ENCODE measurements around the gene CCNL2. TPM values are rescaled to one million over a fixed set of nuclear protein-coding genes. Genes with fewer than 3 reads are reported as not detected.

CCNL2 gene
- total RNA-seq, 1 donor from 2014 or later: 261 TPM

GRCh38 chr1:1347026-1347595 is 52.0 kb downstream of the CCNL2 start:
- peaks cover 14% of the 10 kb centered on the region for H3K4me1 Mint-ChIP-seq

GRCh38 chr1:1346501-1346890 is 52.6 kb downstream of the CCNL2 start:
- Mint-ChIP-seq H3K27me3 (ENCODE audit: low read depth) (no peaks in the 10 kb centered on the region), H3K9me3 (no peaks in the 10 kb centered on the region), H3K4me1 (peaks cover 13% of the 10 kb centered on the region), H3K4me3 (peak overlapping the region; percentile 85), H3K27ac (ENCODE audit: unreplicated experiment) (no peak overlapping the region), H3K36me3 (ENCODE audit: low read depth) (no peaks in the 10 kb centered on the region)
- no peak for TF ChIP-seq CTCF (conservative IDR thresholded peaks at IDR 0.05)
- no peak for DNase-seq (ENCODE audit: low read depth, low spot score)

More at GRCh38 chr1:1347026-1347595, 52.0 kb downstream of the CCNL2 start:
- Mint-ChIP-seq H3K27me3 (ENCODE audit: low read depth) (peaks cover 3% of the 10 kb centered on the region), H3K4me3 (peak overlapping the region; percentile 85), H3K27ac (ENCODE audit: unreplicated experiment) (no peak overlapping the region), H3K36me3 (ENCODE audit: low read depth) (no peaks in the 10 kb centered on the region), H3K9me3 (no peaks in the 10 kb centered on the region)
- no peak for TF ChIP-seq CTCF (conservative IDR thresholded peaks at IDR 0.05)
- no peak for DNase-seq (ENCODE audit: low read depth, low spot score)

GRCh38 chr1:1345860-1346500 is 53.2 kb downstream of the CCNL2 start:
- Mint-ChIP-seq H3K9me3 (no peaks in the 10 kb centered on the region), H3K4me3 (peak overlapping the region; percentile 38), H3K4me1 (peaks cover 13% of the 10 kb centered on the region), H3K27me3 (ENCODE audit: low read depth) (no peaks in the 10 kb centered on the region), H3K27ac (ENCODE audit: unreplicated experiment) (no peak overlapping the region), H3K36me3 (ENCODE audit: low read depth) (peaks cover 4% of the 10 kb centered on the region)
- DNase-seq (ENCODE audit: low read depth, low spot score): no peak
- no peak for TF ChIP-seq CTCF (conservative IDR thresholded peaks at IDR 0.05)

GRCh38 chr1:1345384-1345783 is 53.8 kb downstream of the CCNL2 start:
- Mint-ChIP-seq H3K4me3 (no peak overlapping the region), H3K4me1 (peaks cover 13% of the 10 kb centered on the region), H3K27me3 (ENCODE audit: low read depth) (no peaks in the 10 kb centered on the region), H3K36me3 (ENCODE audit: low read depth) (peaks cover 10% of the 10 kb centered on the region), H3K27ac (ENCODE audit: unreplicated experiment) (no peak overlapping the region), H3K9me3 (no peaks in the 10 kb centered on the region)
- no peak for DNase-seq (ENCODE audit: low read depth, low spot score)
- no peak for TF ChIP-seq CTCF (conservative IDR thresholded peaks at IDR 0.05)

GRCh38 chr1:1344655-1345361 is 54.3 kb downstream of the CCNL2 start:
- H3K27me3 Mint-ChIP-seq (ENCODE audit: low read depth): no peaks in the 10 kb centered on the region
- H3K27ac Mint-ChIP-seq (ENCODE audit: unreplicated experiment): no peak overlapping the region
- peak; percentile 61 for TF ChIP-seq CTCF (conservative IDR thresholded peaks at IDR 0.05)
- peak overlapping the region; percentile 75 for H3K4me3 Mint-ChIP-seq
- no peak for DNase-seq (ENCODE audit: low read depth, low spot score)
- H3K36me3 Mint-ChIP-seq (ENCODE audit: low read depth): peaks cover 10% of the 10 kb centered on the region
- peaks cover 13% of the 10 kb centered on the region for H3K4me1 Mint-ChIP-seq
- H3K9me3 Mint-ChIP-seq: no peaks in the 10 kb centered on the region

Data from neural crest cell (in vitro differentiated cells).